CD4-positive, alpha-beta T cell treated with Interleukin-6 at 100 ng/mL for 8 hours (primary cell): Measurements from ENCODE around the gene SSR1.
A peak's percentile ranks its signal among the peaks of the same experiment; 100 is the strongest.

ENCODE experiments used
- DNase-seq: peaks from one replicate; pipeline ENCODE4 v3.0.0-alpha.2; 2020; ENCODE audit warnings: mixed read lengths, low spot score

The SSR1 gene

GRCh38 chr6:7239590-7239948 is 73.4 kb downstream of the SSR1 start:
- DNase-seq = no peak

GRCh38 chr6:7238900-7239589 is 74.0 kb downstream of the SSR1 start:
- DNase-seq = peak; percentile 48

- no peak for DNase-seq
Measured at GRCh38 chr6:7238526-7238899, 74.5 kb downstream of the SSR1 start.

GRCh38 chr6:7237653-7238188 is 75.3 kb downstream of the SSR1 start:
- no peak for DNase-seq

GRCh38 chr6:7236306-7237209 is 76.4 kb downstream of the SSR1 start:
- DNase-seq = no peak

- DNase-seq = no peak
Measured at GRCh38 chr6:7235712-7236305, 77.2 kb downstream of the SSR1 start.

GRCh38 chr6:7234547-7234946 is 78.5 kb downstream of the SSR1 start:
- DNase-seq = no peak

GRCh38 chr6:7232351-7232750 is 80.6 kb downstream of the SSR1 start:
- no peak for DNase-seq

GRCh38 chr6:7230956-7231713 is 81.9 kb downstream of the SSR1 start:
- no peak for DNase-seq

- DNase-seq = no peak
Measured at GRCh38 chr6:7230327-7230691, 82.7 kb downstream of the SSR1 start.

GRCh38 chr6:7229376-7230326 is 83.3 kb downstream of the SSR1 start:
- DNase-seq = no peak

- no peak for DNase-seq
Measured at GRCh38 chr6:7228662-7229375, 84.2 kb downstream of the SSR1 start.

GRCh38 chr6:7224731-7225130 is 88.3 kb downstream of the SSR1 start:
- DNase-seq = no peak

GRCh38 chr6:7222197-7222596 is 90.8 kb downstream of the SSR1 start:
- DNase-seq = no peak

- no peak for DNase-seq
Measured at GRCh38 chr6:7219310-7219709, 93.7 kb downstream of the SSR1 start.

- DNase-seq = no peak
Measured at GRCh38 chr6:7218406-7218988, 94.5 kb downstream of the SSR1 start.
